Keratinocyte (primary cell): Measurements from ENCODE around the gene NDUFV1. TPM values are rescaled to one million over a fixed set of nuclear protein-coding genes. Genes with fewer than 3 reads are reported as not detected.

ENCODE experiments used
- DNase-seq: peaks from one replicate; pipeline ENCODE4 v3.0.0-alpha.2; 2011; ENCODE audit warnings: low read depth, missing footprints, low spot score
- FAIRE-seq: peaks from 2 replicates; lab custom pipeline; 2011; peaks lifted over from hg19 to GRCh38; lab: Jason Lieb, UNC
- H2AFZ ChIP-seq: 2 replicates; pipeline ENCODE4 v1.6.0; 2012; ENCODE audit warnings: low read length, control low read depth, inconsistent platforms; ENCODE audit not compliant: control insufficient read depth
- H3K27ac ChIP-seq: 2 replicates; pipeline ENCODE4 v1.5.1; 2011; ENCODE audit warnings: low read length; ENCODE audit not compliant: control insufficient read depth, insufficient read depth
- H3K27me3 ChIP-seq: 3 replicates; pipeline ENCODE4 v1.6.0; 2011; ENCODE audit warnings: low read length; ENCODE audit not compliant: control insufficient read depth, insufficient read depth; ENCODE audit errors: extremely low read depth
- H3K36me3 ChIP-seq, 2 experiments: 2 replicates in 1 of 2; 3 replicates in 1 of 2; pipeline ENCODE4 v1.5.1; 2011; ENCODE audit warnings: low read length in 2 of 2, mild to moderate bottlenecking in 1 of 2; ENCODE audit not compliant: control insufficient read depth in 2 of 2, insufficient read depth in 2 of 2; ENCODE audit errors: extremely low read depth in 1 of 2
- H3K4me1 ChIP-seq: 3 replicates; pipeline ENCODE4 v1.5.1; 2011; ENCODE audit warnings: low read length; ENCODE audit not compliant: control insufficient read depth, insufficient read depth; ENCODE audit errors: extremely low read depth
- H3K4me2 ChIP-seq: 3 replicates; pipeline ENCODE4 v1.6.0; 2011; ENCODE audit warnings: low read depth, low read length; ENCODE audit not compliant: control insufficient read depth, insufficient read depth; ENCODE audit errors: extremely low read depth
- H3K4me3 ChIP-seq, 3 experiments: fragments of 200-600 bp in 1 of 3; sonication (generic) in 1 of 3; 2 replicates in 2 of 3; 3 replicates in 1 of 3; pipeline ENCODE4 v1.5.1; 2011 to 2016; ENCODE audit warnings: low read length in 3 of 3, mild to moderate bottlenecking in 3 of 3, control low read depth in 2 of 3, inconsistent platforms in 1 of 3, low read depth in 1 of 3, mixed read lengths in 1 of 3, mixed run types in 1 of 3, moderate library complexity in 1 of 3; ENCODE audit not compliant: control insufficient read depth in 2 of 3, insufficient read depth in 2 of 3; ENCODE audit errors: extremely low read depth in 1 of 3
- H3K79me2 ChIP-seq: 2 replicates; pipeline ENCODE4 v1.6.0; 2012; ENCODE audit warnings: low read length; ENCODE audit not compliant: control insufficient read depth, insufficient read depth
- H3K9ac ChIP-seq: 3 replicates; pipeline ENCODE4 v1.6.0; 2011; ENCODE audit warnings: low read length; ENCODE audit not compliant: control insufficient read depth, insufficient read depth; ENCODE audit errors: extremely low read depth
- H3K9me1 ChIP-seq: 3 replicates; pipeline ENCODE4 v1.6.0; 2011; ENCODE audit warnings: low read length; ENCODE audit not compliant: control insufficient read depth, insufficient read depth; ENCODE audit errors: extremely low read depth
- H3K9me3 ChIP-seq: 2 replicates; pipeline ENCODE4 v1.5.1; 2012; ENCODE audit warnings: low read depth, low read length; ENCODE audit not compliant: control insufficient read depth
- H4K20me1 ChIP-seq: 3 replicates; pipeline ENCODE4 v1.6.0; 2011; ENCODE audit warnings: low read length; ENCODE audit not compliant: control insufficient read depth, insufficient read depth; ENCODE audit errors: extremely low read depth
- CTCF ChIP-seq, 3 experiments: IDR thresholded peaks in 1 of 3; conservative IDR thresholded peaks in 1 of 3; optimal IDR thresholded peaks in 1 of 3; 2 replicates in 2 of 3; 3 replicates in 1 of 3; pipeline versions ENCODE3 to v1.5.1; 2011; ENCODE audit warnings: low read length in 3 of 3, mild to moderate bottlenecking in 3 of 3, moderate library complexity in 2 of 3, control low read depth in 1 of 3, inconsistent platforms in 1 of 3; ENCODE audit not compliant: insufficient read depth in 2 of 3; ENCODE audit errors: extremely low read depth in 1 of 3
- EZH2 ChIP-seq: IDR thresholded peaks from one replicate; pipeline ENCODE4 v1.6.1; 2012; ENCODE audit warnings: inconsistent platforms, mild to moderate bottlenecking, low read length, moderate library complexity
- dilution Hi-C: fragments of 300-500 bp; cut with MboI; formaldehyde crosslinking; loops from one replicate; pipeline ENCODE4 v1.7.0; 2020; ENCODE audit warnings: low sequenced_read_pairs; ENCODE audit not compliant: extremely low pct_ligation_motif_present
- polyA plus RNA-seq, 5 experiments: library from polyadenylated mRNA; depleted of rRNA in 3 of 5; stranded (reverse) in 3 of 5; stranded (forward) in 1 of 5; unstranded in 1 of 5; fragments of >200 nt; gene quantifications; 1 replicate in 1 of 5; 2 replicates in 3 of 5; 3 replicates in 1 of 5; pipeline versions ENCODE4 v1.2.1 to v1.2.3, GENCODE V29; 2011 to 2012; ENCODE audit warnings: missing spikeins in 2 of 5, low read depth in 1 of 5, low replicate concordance in 1 of 5

NDUFV1 gene
- polyA plus RNA-seq, 1 donor (not counting 4 experiments of a cell fraction or from before 2014, with no cell fraction given): 102 TPM

GRCh38 chr11:67647471-67647870 is 40.7 kb downstream of the NDUFV1 start:
- Histone ChIP-seq H3K9me3 (no peaks in the 10 kb centered on the region), H3K4me1 (peaks cover 4% of the 10 kb centered on the region), H3K9me1 (no peaks in the 10 kb centered on the region), H3K27me3 (no peaks in the 10 kb centered on the region), H3K36me3 (no peaks in the 10 kb centered on the region), H3K9ac (no peak overlapping the region), H3K4me2 (no peak overlapping the region), H3K4me3 (no peak overlapping the region), H4K20me1 (no peaks in the 10 kb centered on the region), H3K27ac (no peak overlapping the region), H3K79me2 (no peaks in the 10 kb centered on the region), H2AFZ (no peak overlapping the region)
- dilution Hi-C loops: no loop called here
- no peak for FAIRE-seq
- DNase-seq: no peak
- no peak for TF ChIP-seq EZH2
- no peak for TF ChIP-seq CTCF (optimal IDR thresholded peaks at IDR 0.05 in 1 of 3, IDR thresholded peaks at IDR 0.05 in 1 of 3, conservative IDR thresholded peaks at IDR 0.05 in 1 of 3; ENCODE audit: extremely low read depth in 1 of 3, insufficient read depth in 2 of 3, low read length in 3 of 3)

GRCh38 chr11:67648140-67648795 is 41.5 kb downstream of the NDUFV1 start:
- no peaks in the 10 kb centered on the region for H4K20me1 ChIP-seq
- FAIRE-seq: no peak
- H3K9me1 ChIP-seq: no peaks in the 10 kb centered on the region
- H3K4me2 ChIP-seq: no peak overlapping the region
- no peak for DNase-seq
- no peak overlapping the region for H3K27ac ChIP-seq
- H3K4me1 ChIP-seq: peaks cover 6% of the 10 kb centered on the region
- H3K4me3 ChIP-seq: no peak overlapping the region
- no peaks in the 10 kb centered on the region for H3K27me3 ChIP-seq
- H2AFZ ChIP-seq: no peak overlapping the region
- dilution Hi-C loops: no loop called here
- no peaks in the 10 kb centered on the region for H3K36me3 ChIP-seq
- no peaks in the 10 kb centered on the region for H3K9me3 ChIP-seq
- no peak for TF ChIP-seq CTCF (optimal IDR thresholded peaks at IDR 0.05 in 1 of 3, IDR thresholded peaks at IDR 0.05 in 1 of 3, conservative IDR thresholded peaks at IDR 0.05 in 1 of 3; ENCODE audit: extremely low read depth in 1 of 3, insufficient read depth in 2 of 3, low read length in 3 of 3)
- no peak for TF ChIP-seq EZH2
- no peak overlapping the region for H3K9ac ChIP-seq
- no peaks in the 10 kb centered on the region for H3K79me2 ChIP-seq
